ENCODE results near the gene LRRC14B.

Gene LRRC14B

GRCh38 chr5:191036-191948, at the start of gene LRRC14B:
Gene LRRC14B (plus strand): TSS chr5:191495. CDS start chr5:191539, 44 bp downstream.
- DNase-seq, result no peak

GRCh38 chr5:141761-142160, 49.5 kb upstream of the LRRC14B start:
- DNase-seq, result no peak

GRCh38 chr5:142246-142810, 49.0 kb upstream of the LRRC14B start:
- no peak for DNase-seq

GRCh38 chr5:143041-143440, 48.3 kb upstream of the LRRC14B start:
- DNase-seq, result no peak

GRCh38 chr5:144941-145340, 46.4 kb upstream of the LRRC14B start:
- DNase-seq, result no peak

GRCh38 chr5:145585-146323, 45.5 kb upstream of the LRRC14B start:
- DNase-seq, result no peak

GRCh38 chr5:147751-148150, 43.5 kb upstream of the LRRC14B start:
- no peak for DNase-seq

GRCh38 chr5:149745-150485, 41.4 kb upstream of the LRRC14B start:
- DNase-seq, result no peak

GRCh38 chr5:150746-151145, 40.5 kb upstream of the LRRC14B start:
- DNase-seq, result no peak

GRCh38 chr5:152077-152476, 39.2 kb upstream of the LRRC14B start:
- no peak for DNase-seq

GRCh38 chr5:153256-153655, 38.0 kb upstream of the LRRC14B start:
- no peak for DNase-seq

- no peak for DNase-seq
Measured at GRCh38 chr5:154236-154635, 37.1 kb upstream of the LRRC14B start.

GRCh38 chr5:154826-155225, 36.5 kb upstream of the LRRC14B start:
- DNase-seq, result no peak

GRCh38 chr5:155651-156410, 35.5 kb upstream of the LRRC14B start:
- no peak for DNase-seq

GRCh38 chr5:156411-157072, 34.8 kb upstream of the LRRC14B start:
- DNase-seq, result no peak

GRCh38 chr5:157126-157715, 34.1 kb upstream of the LRRC14B start:
- DNase-seq, result no peak

GRCh38 chr5:157801-158200, 33.5 kb upstream of the LRRC14B start:
- no peak for DNase-seq

- no peak for DNase-seq
Measured at GRCh38 chr5:158807-159447, 32.4 kb upstream of the LRRC14B start.

GRCh38 chr5:159448-160172, 31.7 kb upstream of the LRRC14B start:
- no peak for DNase-seq

- no peak for DNase-seq
Measured at GRCh38 chr5:160173-160510, 31.2 kb upstream of the LRRC14B start.

Measured in NCI-H1930 (cell line).